Measurements from ENCODE around the gene RRM1. TPM values are rescaled to one million over a fixed set of nuclear protein-coding genes. Genes with fewer than 3 reads are reported as not detected.

The RRM1 gene
- total RNA-seq, 2 donors from 2014 or later = 54.9 to 66.5 TPM

Other genes with a start within 250 kb of the RRM1 start
- gene STIM1, start 239.1 kb upstream of the RRM1 start, total RNA-seq = 100 to 1,000 TPM; 115 to 125 TPM